Aorta (tissue), 5 donors: ENCODE measurements around the gene NACC1. TPM values are rescaled to one million over a fixed set of nuclear protein-coding genes. Genes with fewer than 3 reads are reported as not detected.
"Not testable (repeated sequence)": the region's sequence is repeated elsewhere in the genome, so short reads cannot be mapped to it uniquely, and the experiment has no call there.

Experiments
- ATAC-seq: fragments of 200-7000 bp; cut with Tn5 transposase; one replicate; pipeline ENCODE4 v1.9.1; 2022; ENCODE audit warnings: moderate library complexity; ENCODE audit not compliant: low FRiP score
- DNase-seq, 2 donors: peaks; one replicate each; pipeline ENCODE4 v3.0.0-alpha.2; 2020
- H3K27ac ChIP-seq, 2 donors: one replicate each; pipeline ENCODE4 v1.5.1; 2013; ENCODE audit warnings: low read length in 2 of 2, mild to moderate bottlenecking in 2 of 2, moderate library complexity in 2 of 2, control low read depth in 1 of 2, inconsistent platforms in 1 of 2, low read depth in 1 of 2
- H3K27me3 ChIP-seq, 2 donors: one replicate each; pipeline ENCODE4 v1.6.1; 2013; ENCODE audit warnings: control low read depth in 1 of 2, low read length in 1 of 2, mild to moderate bottlenecking in 1 of 2, moderate library complexity in 1 of 2; ENCODE audit not compliant: insufficient read depth in 2 of 2, control insufficient read depth in 1 of 2
- H3K36me3 ChIP-seq, 2 donors: one replicate each; pipeline ENCODE4 v1.6.1; 2013; ENCODE audit warnings: control low read depth in 1 of 2, low read length in 1 of 2, mild to moderate bottlenecking in 1 of 2; ENCODE audit not compliant: insufficient read depth in 2 of 2, control insufficient read depth in 1 of 2
- H3K4me1 ChIP-seq, 2 donors: one replicate each; pipeline ENCODE4 v1.6.1; 2013; ENCODE audit warnings: low read length in 2 of 2, control low read depth in 1 of 2, mild to moderate bottlenecking in 1 of 2, moderate library complexity in 1 of 2; ENCODE audit not compliant: insufficient read depth in 2 of 2, control insufficient read depth in 1 of 2
- H3K4me3 ChIP-seq, 2 donors: one replicate each; pipeline ENCODE4 v1.5.1; 2013; ENCODE audit warnings: low read length in 2 of 2, control low read depth in 1 of 2, mild to moderate bottlenecking in 1 of 2
- H3K9me3 ChIP-seq: one replicate; pipeline ENCODE4 v1.6.1; 2013; ENCODE audit warnings: mild to moderate bottlenecking, low read length; ENCODE audit not compliant: control insufficient read depth
- WGBS, 2 donors: extraction: QIAGEN DNeasy Blood & Tissue Kit; methylation state at CpG; one replicate each; pipeline ENCODE4 v1.1.7; 2013; 5-methylcytosine and 5-hydroxymethylcytosine counted together
- intact Hi-C, 2 donors: fragments of 100-400 bp; cut with DNase I; formaldehyde crosslinking; loops; one replicate each; pipeline versions ENCODE4 v1.14.2 to v1.15.0; 2022
- polyA plus RNA-seq, 2 donors: library from polyadenylated mRNA; stranded (reverse); fragments of 200-250 nt; gene quantifications; one replicate each; pipeline ENCODE4 v1.2.3, GENCODE V29; 2013
- total RNA-seq, 2 donors: library from RNA; stranded (reverse); fragmentation: NEBNext Ultra II Directional; extraction: Animal tissue kit (Norgen Biotek cat#: 25700); gene quantifications; one replicate each; pipeline ENCODE4 v1.2.1, GENCODE V29; 2021
- donor health status: healthy with polysubstance abuse.
- donor health status: Bipolar disorder and iron deficiency.
- donor health status: DM: no; HTN: no; CAD: no.
- donor health status: DM: no; HTN: no; CAD: no.
- donor health status: DM: yes; HTN: yes; CAD: no.

NACC1 gene
- total and polyA plus RNA-seq, 4 donors, result 5.0 to 37.4 (median 16.9) TPM

GRCh38 chr19:13171146-13171545 is 53.1 kb downstream of the NACC1 start:
- Histone ChIP-seq H3K27me3 (no peaks in the 10 kb centered on the region), H3K27ac (no peak overlapping the region)

GRCh38 chr19:13172346-13173138 is 54.5 kb downstream of the NACC1 start:
- intact Hi-C loops, result loop anchor here in 1 of 2 donors (10.0 kb wide), 1 partner anchor 552 kb away; no protein-coding TSS in a partner anchor
- H3K4me1 ChIP-seq, result no peaks in the 10 kb centered on the region
- H3K4me3 ChIP-seq, result no peak overlapping the region
- ATAC-seq (peak; percentile 64), DNase-seq (peak; percentile 95)
- H3K27ac ChIP-seq, result peak overlapping the region; percentile 31 to 96
- no peaks in the 10 kb centered on the region for H3K27me3 ChIP-seq
- no peaks in the 10 kb centered on the region for H3K9me3 ChIP-seq
- no peaks in the 10 kb centered on the region for H3K36me3 ChIP-seq
- WGBS, 2 donors, result 7 to 12% methylated on average over 18 of the region's 18 CpGs

More at GRCh38 chr19:13171146-13171545, 53.1 kb downstream of the NACC1 start:
- DNase-seq, result no peak
- intact Hi-C loops, result loop anchor here in 1 of 2 donors (10.0 kb wide), 1 partner anchor 554 kb away; no protein-coding TSS in a partner anchor
- Histone ChIP-seq H3K36me3 (no peaks in the 10 kb centered on the region), H3K9me3 (no peaks in the 10 kb centered on the region), H3K4me1 (no peaks in the 10 kb centered on the region), H3K4me3 (no peak overlapping the region)
- WGBS, 2 donors, result 93 to 95% methylated on average over 7 of the region's 7 CpGs
- no peak for ATAC-seq

- Histone ChIP-seq H3K4me3 (no peak overlapping the region), H3K27ac (peak overlapping the region; percentile 46 to 49), H3K36me3 (no peaks in the 10 kb centered on the region), H3K27me3 (no peaks in the 10 kb centered on the region), H3K4me1 (no peaks in the 10 kb centered on the region), H3K9me3 (no peaks in the 10 kb centered on the region)
- intact Hi-C loops, result loop anchor here in 1 of 2 donors (10.0 kb wide), 1 partner anchor 552 kb away; no protein-coding TSS in a partner anchor
- 67 to 68% methylated on average over 12 of the region's 12 CpGs for WGBS, 2 donors
- ATAC-seq (peak; percentile 12), DNase-seq (no peak)
Observed at GRCh38 chr19:13173139-13173737, 55.2 kb downstream of the NACC1 start.

- Histone ChIP-seq H3K4me3 (no peak overlapping the region), H3K9me3 (no peaks in the 10 kb centered on the region), H3K4me1 (no peaks in the 10 kb centered on the region), H3K27ac (no peak overlapping the region), H3K27me3 (no peaks in the 10 kb centered on the region), H3K36me3 (no peaks in the 10 kb centered on the region)
- DNase-seq (no peak), ATAC-seq (no peak)
- WGBS, 2 donors, result 42 to 65% methylated on average over 8 of the region's 8 CpGs
- intact Hi-C loops, result loop anchor here in 1 of 2 donors (10.0 kb wide), 1 partner anchor 548 kb away; no protein-coding TSS in a partner anchor
Observed at GRCh38 chr19:13176345-13176744, 58.3 kb downstream of the NACC1 start.

GRCh38 chr19:13177584-13177983 is 59.5 kb downstream of the NACC1 start:
- not testable (repeated sequence) for H3K4me1 ChIP-seq, H3K36me3 ChIP-seq, H3K27ac ChIP-seq, H3K4me3 ChIP-seq, DNase-seq, H3K27me3 ChIP-seq, H3K9me3 ChIP-seq, ATAC-seq
- 94 to 95% methylated on average over 5 of the region's 5 CpGs for WGBS, 2 donors
- intact Hi-C loops, result loop anchor here in 1 of 2 donors (10.0 kb wide), 1 partner anchor 547 kb away; no protein-coding TSS in a partner anchor

GRCh38 chr19:13178291-13178690 is 60.2 kb downstream of the NACC1 start:
- not testable (repeated sequence) for DNase-seq, H3K4me1 ChIP-seq, ATAC-seq, H3K36me3 ChIP-seq, H3K27ac ChIP-seq, H3K9me3 ChIP-seq, H3K27me3 ChIP-seq, H3K4me3 ChIP-seq
- intact Hi-C loops, result loop anchor here in 1 of 2 donors (10.0 kb wide), 1 partner anchor 547 kb away; no protein-coding TSS in a partner anchor
- whole genome bisulfite sequencing, 2 donors, result 81 to 82% methylated on average over 10 of the region's 10 CpGs

- DNase-seq, result peak; percentile 86 to 87
- H3K9me3 ChIP-seq, result no peaks in the 10 kb centered on the region
- WGBS, 2 donors, result 7 to 9% methylated on average over 16 of the region's 16 CpGs
- H3K36me3 ChIP-seq, result no peaks in the 10 kb centered on the region
- no peak overlapping the region for H3K4me3 ChIP-seq
- peaks cover 0 to 2% of the 10 kb centered on the region in 2 donors for H3K4me1 ChIP-seq
- intact Hi-C loops, result no loop called here
- H3K27ac ChIP-seq, result peak overlapping the region in 1 of 2 donors; percentile 2
- H3K27me3 ChIP-seq, result no peaks in the 10 kb centered on the region
- ATAC-seq, result peak; percentile 60
Observed at GRCh38 chr19:13181747-13182388, 63.8 kb downstream of the NACC1 start.

- ATAC-seq, H3K4me3 ChIP-seq, DNase-seq, H3K27ac ChIP-seq, H3K9me3 ChIP-seq, H3K4me1 ChIP-seq, H3K27me3 ChIP-seq, intact Hi-C loops, H3K36me3 ChIP-seq: not testable (repeated sequence)
- 75 to 93% methylated on average over 23 of the region's 23 CpGs for WGBS, 2 donors
Observed at GRCh38 chr19:13184926-13185325, 66.9 kb downstream of the NACC1 start.
